CD4-positive, alpha-beta T cell treated with Interleukin-2 at 100 ng/mL for 4 hours (primary cell): ENCODE results near the gene SIX1.

Source experiments
- DNase-seq: peaks from one replicate; pipeline ENCODE4 v3.0.0-alpha.2; 2020; ENCODE audit warnings: low spot score

The SIX1 gene

GRCh38 chr14:60655119-60655897, 6.0 kb upstream of the SIX1 start:
- DNase-seq: no peak

- DNase-seq: no peak
Measured at GRCh38 chr14:60654334-60654821, 5.1 kb upstream of the SIX1 start.

GRCh38 chr14:60653701-60654161, 4.5 kb upstream of the SIX1 start:
- no peak for DNase-seq

- no peak for DNase-seq
Measured at GRCh38 chr14:60652674-60653651, 3.7 kb upstream of the SIX1 start.

- no peak for DNase-seq
Measured at GRCh38 chr14:60651796-60652673, 2.8 kb upstream of the SIX1 start.

DNA sequence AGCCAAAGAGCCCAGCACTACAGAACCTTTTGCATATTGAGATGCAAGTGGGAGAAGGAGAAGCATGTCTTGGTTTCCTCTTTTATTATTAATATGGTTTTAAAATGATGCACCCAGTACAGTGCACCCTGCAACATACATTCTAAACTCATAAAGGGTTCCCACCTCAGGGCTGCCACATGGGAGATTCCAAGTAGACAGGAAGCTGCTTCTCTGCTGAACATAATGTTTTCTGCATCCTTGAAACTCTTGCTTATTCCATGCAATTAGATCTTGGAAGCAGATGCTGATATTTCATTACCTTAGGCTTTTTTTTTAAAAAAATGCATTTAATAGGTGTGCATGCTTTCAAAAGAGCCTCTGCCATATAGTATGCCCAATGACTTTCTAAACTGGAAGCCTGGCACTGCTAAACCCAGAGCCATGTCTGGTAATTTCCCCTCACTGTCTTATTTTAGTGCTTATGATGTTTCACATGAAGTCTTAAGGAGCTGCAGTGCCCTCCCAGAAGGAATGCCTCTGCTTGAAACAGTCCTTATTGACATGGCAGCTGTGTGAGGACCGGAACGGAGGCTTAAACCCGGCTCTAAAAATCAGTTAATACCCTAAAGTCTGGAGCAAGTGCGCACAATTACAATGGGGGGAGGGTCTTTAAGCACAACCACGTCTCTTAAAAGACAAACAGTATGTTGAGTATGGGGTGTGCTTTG, 2.0 kb upstream of the SIX1 start:
- DNase-seq: no peak

DNA sequence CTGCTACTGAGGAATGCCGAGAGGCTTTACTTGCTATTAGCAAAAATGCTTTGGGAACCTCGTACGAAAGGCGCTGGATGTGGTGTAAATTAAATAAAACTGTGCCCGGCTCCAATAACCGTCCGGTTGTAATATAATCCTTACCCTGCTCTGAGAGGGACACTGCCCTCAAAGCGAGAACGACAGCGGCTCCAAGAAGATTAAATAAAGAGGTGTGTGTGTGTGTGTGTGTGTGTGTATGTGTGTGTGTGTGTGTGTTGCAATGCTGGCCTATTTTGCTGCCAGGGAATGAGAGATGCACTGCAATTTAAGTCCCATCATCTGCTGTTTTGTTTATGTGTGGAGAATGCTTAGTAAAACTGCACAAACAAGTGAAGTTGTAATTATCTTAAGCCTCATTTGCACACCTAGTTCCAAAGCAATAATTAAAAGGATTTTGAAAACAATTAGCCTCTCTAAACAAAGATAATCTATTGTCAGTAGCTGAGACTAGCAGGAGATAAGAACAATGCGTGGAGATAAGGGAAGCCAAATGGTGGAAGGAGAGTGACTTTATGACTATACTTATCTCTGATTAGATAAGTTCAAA, 1.2 kb upstream of the SIX1 start:
- no peak for DNase-seq

- no peak for DNase-seq
Measured at GRCh38 chr14:60649875-60650372, 647 bp upstream of the SIX1 start.

DNA sequence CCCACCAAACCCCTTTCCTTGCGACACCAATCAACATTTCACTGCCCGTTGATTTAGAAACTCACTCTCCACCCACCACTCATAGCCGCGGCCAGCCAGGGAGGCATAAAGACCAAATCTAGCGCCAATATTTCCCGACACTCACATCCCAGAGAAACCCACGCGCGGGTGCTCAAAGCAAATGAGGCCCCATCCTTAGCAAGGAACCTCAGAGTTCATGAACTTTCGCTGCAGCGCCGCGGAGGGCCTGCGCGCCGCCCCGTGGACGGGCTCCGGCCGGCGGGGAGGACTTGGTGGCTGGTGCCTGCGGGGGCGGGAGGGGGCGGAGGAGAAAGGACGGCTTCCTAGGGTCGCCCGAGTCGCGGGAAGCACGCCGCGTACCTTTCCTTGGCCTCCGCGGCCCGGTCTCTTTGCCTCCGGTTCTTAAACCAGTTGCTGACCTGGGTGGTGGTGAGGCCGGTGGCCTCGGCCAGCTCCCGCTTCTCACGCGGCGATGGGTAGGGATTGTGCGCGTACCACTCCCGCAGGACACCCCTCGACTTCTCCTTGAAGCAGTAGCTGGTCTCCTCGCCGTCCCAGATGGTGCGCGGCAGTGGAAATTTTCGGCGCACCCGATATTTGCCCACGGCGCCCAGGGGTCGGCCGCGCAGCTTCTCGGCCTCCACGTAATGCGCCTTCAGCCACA, 886 bp downstream of the SIX1 start:
- no peak for DNase-seq

GRCh38 chr14:60647837-60648248, 1.4 kb downstream of the SIX1 start:
- DNase-seq: no peak

GRCh38 chr14:60647081-60647836, 2.0 kb downstream of the SIX1 start:
- no peak for DNase-seq

GRCh38 chr14:60646226-60646818, 3.0 kb downstream of the SIX1 start:
- DNase-seq: no peak

- no peak for DNase-seq
Measured at GRCh38 chr14:60645126-60645741, 4.0 kb downstream of the SIX1 start.

GRCh38 chr14:60644666-60645065, 4.6 kb downstream of the SIX1 start:
- no peak for DNase-seq

DNA sequence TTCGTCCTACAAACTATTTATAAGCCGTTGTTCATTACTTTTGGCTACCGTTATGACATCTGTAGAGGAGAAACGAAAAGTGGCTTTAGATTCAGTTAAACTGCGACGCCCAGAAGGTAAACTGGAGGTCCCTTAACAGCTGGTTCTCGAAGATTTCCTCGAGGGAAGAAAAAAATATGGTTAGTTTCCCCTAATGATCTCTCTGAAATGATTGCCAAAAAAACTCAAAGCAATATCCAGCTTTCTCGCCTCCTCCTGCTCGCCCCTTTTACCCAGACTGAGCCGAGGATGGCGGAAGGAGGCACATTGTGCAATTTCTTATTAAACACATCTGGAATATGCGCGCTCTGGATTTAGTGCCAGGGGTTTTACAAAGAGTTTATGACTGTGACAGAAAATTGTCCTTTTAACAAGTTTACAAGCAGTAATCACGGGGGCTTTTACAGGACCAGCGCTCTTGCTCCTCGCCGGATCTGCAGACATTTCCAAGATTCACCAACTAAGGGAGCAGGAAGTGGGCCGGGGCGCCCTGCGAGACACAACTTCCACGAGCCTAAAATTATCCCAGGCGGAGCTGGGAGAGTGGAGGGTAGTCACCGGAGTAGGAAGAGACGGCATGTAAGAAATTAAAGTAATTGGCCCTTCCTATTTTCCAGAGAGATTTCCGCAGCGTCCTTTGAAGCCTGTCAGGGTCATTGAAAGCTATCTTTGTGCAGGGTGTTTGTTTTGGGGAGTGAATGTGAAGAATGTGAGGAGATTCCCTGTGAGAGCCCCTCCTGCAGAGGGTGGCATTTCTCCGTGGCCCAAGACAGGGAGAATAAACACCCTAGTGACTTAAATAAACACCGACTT, 5.6 kb downstream of the SIX1 start:
- no peak for DNase-seq

DNA sequence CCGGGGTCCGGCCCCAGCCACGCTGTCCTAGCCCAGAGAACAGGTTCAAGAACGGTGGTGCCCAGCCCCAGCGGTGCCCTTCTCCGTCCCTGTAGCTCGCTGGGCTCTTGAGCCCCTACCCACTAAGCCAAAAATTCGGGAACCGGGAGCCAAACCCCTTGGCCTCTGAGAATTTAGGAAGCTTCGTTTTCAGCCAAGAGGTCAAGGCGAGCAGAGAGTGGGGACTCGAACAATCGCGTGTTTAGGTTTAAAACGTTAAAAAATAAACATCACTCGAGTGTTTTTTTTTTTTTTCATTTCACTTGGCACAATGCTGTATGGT, 6.2 kb downstream of the SIX1 start:
- DNase-seq: no peak
